GM23338 (cell line): ENCODE data around the gene WRNIP1.

Experiments used
- CTCF ChIP-seq, 2 experiments: fragments of 200-600 bp in 1 of 2; sonication (generic) in 1 of 2; conservative IDR thresholded peaks; 2 replicates each; pipeline versions ENCODE4 v1.5.1 to v1.6.1; 2016 to 2017; ENCODE audit warnings: antibody characterized with exemption in 2 of 2, low read depth in 2 of 2, mild to moderate bottlenecking in 2 of 2, moderate library complexity in 1 of 2
- REST ChIP-seq: IDR thresholded peaks from one replicate; pipeline ENCODE4 v1.6.1; 2018; ENCODE audit warnings: antibody characterized with exemption; ENCODE audit not compliant: unreplicated experiment

- no peak for TF ChIP-seq REST
- no peak for TF ChIP-seq CTCF (conservative IDR thresholded peaks at IDR 0.05; ENCODE audit: low read depth in 2 of 2)
These were observed 52.8 kb downstream of the WRNIP1 start for GRCh38 chr6:2817903-2818443.
